H9 (cell line): ENCODE measurements around the gene ZCWPW1. TPM values are rescaled to one million over a fixed set of nuclear protein-coding genes. Genes with fewer than 3 reads are reported as not detected.

Experiments used
- DNase-seq: peaks from one replicate; pipeline ENCODE4 v3.0.0-alpha.2; 2017
- H2AFZ ChIP-seq: one replicate; pipeline ENCODE4 v1.6.1; 2013; ENCODE audit warnings: mild to moderate bottlenecking, low read length, control low read depth, moderate library complexity
- H2AK5ac ChIP-seq: 2 replicates; pipeline ENCODE4 v1.6.1; 2013; ENCODE audit warnings: low read length, control low read depth, mixed read lengths; ENCODE audit not compliant: insufficient read length
- H2BK120ac ChIP-seq: one replicate; pipeline ENCODE4 v1.6.1; 2013; ENCODE audit warnings: low read depth, mild to moderate bottlenecking, low read length, control low read depth, inconsistent platforms; ENCODE audit not compliant: poor library complexity, severe bottlenecking
- H2BK12ac ChIP-seq: 2 replicates; pipeline ENCODE4 v1.6.1; 2013; ENCODE audit warnings: low read length, control low read depth, mixed read lengths, low read depth; ENCODE audit not compliant: insufficient read length
- H2BK15ac ChIP-seq: 2 replicates; pipeline ENCODE4 v1.6.1; 2013; ENCODE audit warnings: low read depth, low read length, control low read depth
- H2BK20ac ChIP-seq: one replicate; pipeline ENCODE4 v1.6.1; 2013; ENCODE audit warnings: low read depth, mild to moderate bottlenecking, low read length, control low read depth, inconsistent platforms; ENCODE audit not compliant: poor library complexity, severe bottlenecking
- H2BK5ac ChIP-seq: 2 replicates; pipeline ENCODE4 v1.6.1; 2013; ENCODE audit warnings: low read length, control low read depth, mixed read lengths; ENCODE audit not compliant: insufficient read length
- H3K14ac ChIP-seq: 2 replicates; pipeline ENCODE4 v1.6.1; 2013; ENCODE audit warnings: low read length, control low read depth; ENCODE audit not compliant: insufficient read depth
- H3K18ac ChIP-seq: 2 replicates; pipeline ENCODE4 v1.6.1; 2013; ENCODE audit warnings: low read depth, mild to moderate bottlenecking, mixed read lengths, low read length, control low read depth; ENCODE audit not compliant: insufficient read length
- H3K23ac ChIP-seq: 2 replicates; pipeline ENCODE4 v1.6.1; 2013; ENCODE audit warnings: low read length, control low read depth, mixed read lengths, low read depth; ENCODE audit not compliant: insufficient read length
- H3K23me2 ChIP-seq: 2 replicates; pipeline ENCODE4 v1.6.1; 2013; ENCODE audit warnings: low read depth, mild to moderate bottlenecking, mixed read lengths, low read length, control low read depth; ENCODE audit not compliant: insufficient read length, poor library complexity, severe bottlenecking
- H3K27ac ChIP-seq: 2 replicates; pipeline ENCODE4 v1.5.1; 2013; ENCODE audit warnings: low read length, control low read depth, mixed read lengths, low read depth; ENCODE audit not compliant: insufficient read length
- H3K27me3 ChIP-seq: 2 replicates; pipeline ENCODE4 v1.6.1; 2013; ENCODE audit warnings: low read length, control low read depth, inconsistent platforms; ENCODE audit not compliant: insufficient read depth
- H3K4ac ChIP-seq: 2 replicates; pipeline ENCODE4 v1.6.1; 2013; ENCODE audit warnings: low read depth, mild to moderate bottlenecking, control low read depth, inconsistent platforms, low read length, moderate library complexity
- H3K4me1 ChIP-seq: 2 replicates; pipeline ENCODE4 v1.6.1; 2013; ENCODE audit warnings: low read length, control low read depth, inconsistent platforms; ENCODE audit not compliant: insufficient read depth
- H3K4me2 ChIP-seq: 2 replicates; pipeline ENCODE4 v1.6.1; 2013; ENCODE audit warnings: low read length, control low read depth, mixed read lengths; ENCODE audit not compliant: insufficient read length, insufficient read depth
- H3K56ac ChIP-seq: 2 replicates; pipeline ENCODE4 v1.6.1; 2013; ENCODE audit warnings: low read depth, mild to moderate bottlenecking, mixed read lengths, low read length, control low read depth; ENCODE audit not compliant: insufficient read length
- H3K79me1 ChIP-seq: 2 replicates; pipeline ENCODE4 v1.6.1; 2013; ENCODE audit warnings: low read depth, mild to moderate bottlenecking, moderate library complexity, low read length, control low read depth, inconsistent platforms; ENCODE audit not compliant: insufficient read depth, poor library complexity, severe bottlenecking
- H3K79me2 ChIP-seq: 2 replicates; pipeline ENCODE4 v1.6.1; 2013; ENCODE audit warnings: low read length, control low read depth, inconsistent platforms; ENCODE audit not compliant: insufficient read depth
- H3K9ac ChIP-seq: 2 replicates; pipeline ENCODE4 v1.6.1; 2013; ENCODE audit warnings: low read length, control low read depth, mixed read lengths; ENCODE audit not compliant: insufficient read length; ENCODE audit errors: extremely low read depth
- H3K9me3 ChIP-seq: one replicate; pipeline ENCODE4 v1.6.1; 2013; ENCODE audit warnings: low read depth, low read length, inconsistent platforms; ENCODE audit not compliant: control insufficient read depth
- H3T11ph ChIP-seq: one replicate; pipeline ENCODE4 v1.6.1; 2013; ENCODE audit warnings: mild to moderate bottlenecking, low read length, control low read depth, inconsistent platforms
- H4K20me1 ChIP-seq: one replicate; pipeline ENCODE4 v1.6.1; 2013; ENCODE audit not compliant: control insufficient read depth, insufficient read length, insufficient read depth
- H4K5ac ChIP-seq: 2 replicates; pipeline ENCODE4 v1.6.1; 2013; ENCODE audit warnings: low read depth, mild to moderate bottlenecking, mixed read lengths, low read length, control low read depth; ENCODE audit not compliant: insufficient read length
- H4K8ac ChIP-seq: replicated peaks from 2 replicates; pipeline ENCODE4 v1.6.1; 2013; ENCODE audit warnings: low read length, control low read depth, mixed read lengths, low read depth; ENCODE audit not compliant: insufficient read length
- H4K91ac ChIP-seq: 2 replicates; pipeline ENCODE4 v1.6.1; 2013; ENCODE audit warnings: low read depth, mild to moderate bottlenecking, moderate library complexity, mixed read lengths, low read length, control low read depth; ENCODE audit not compliant: insufficient read length
- H3K27ac Mint-ChIP-seq, 3 experiments: 2 replicates in 2 of 3; 3 replicates in 1 of 3; pipeline ENCODE4 v1.8.0; 2020 to 2021; ENCODE audit warnings: mixed read lengths in 3 of 3, mild to moderate bottlenecking in 1 of 3, moderate library complexity in 1 of 3
- H3K27me3 Mint-ChIP-seq: 2 replicates; pipeline ENCODE4 v1.8.0; 2021; ENCODE audit warnings: low read depth, mild to moderate bottlenecking, moderate library complexity, mixed read lengths
- H3K36me3 Mint-ChIP-seq, 3 experiments: 2 replicates in 2 of 3; 3 replicates in 1 of 3; pipeline ENCODE4 v1.8.0; 2020 to 2021; ENCODE audit warnings: low read depth in 3 of 3, mixed read lengths in 3 of 3; ENCODE audit not compliant: insufficient read depth in 1 of 3
- H3K4me1 Mint-ChIP-seq, 2 experiments: 2 replicates each; pipeline ENCODE4 v1.8.0; 2020; ENCODE audit warnings: mixed read lengths in 2 of 2
- H3K4me3 Mint-ChIP-seq, 2 experiments: 2 replicates in 1 of 2; 3 replicates in 1 of 2; pipeline ENCODE4 v1.8.0; 2020 to 2021; ENCODE audit warnings: mild to moderate bottlenecking in 2 of 2, mixed read lengths in 2 of 2, moderate library complexity in 1 of 2
- H3K9me3 Mint-ChIP-seq, 2 experiments: 2 replicates in 1 of 2; 3 replicates in 1 of 2; pipeline ENCODE4 v1.8.0; 2020; ENCODE audit warnings: mild to moderate bottlenecking in 2 of 2, mixed read lengths in 2 of 2, moderate library complexity in 1 of 2
- WGBS: extraction: QIAGEN DNeasy Blood & Tissue Kit; methylation state at CpG from one replicate; pipeline ENCODE4 v1.1.7; 2013; ENCODE audit warnings: missing lambda C conversion rate, low lambda C conversion rate, mixed read lengths; ENCODE audit not compliant: insufficient read length; ENCODE audit errors: extremely low coverage; 5-methylcytosine and 5-hydroxymethylcytosine counted together
- total RNA-seq: library from RNA; stranded (reverse); gene quantifications from 2 replicates; pipeline ENCODE4 v1.2.1, GENCODE V29; 2021
- TF ChIP-seq, protein P1 (sequence below): fragments of 200-600 bp; sonication (generic); conservative IDR thresholded peaks from 3 replicates; pipeline ENCODE4 v1.8.0; 2021; ENCODE audit warnings: antibody characterized with exemption, mild to moderate bottlenecking

The ZCWPW1 gene
- total RNA-seq, 1 experiment from 2014 or later: 1.1 TPM

DNA sequence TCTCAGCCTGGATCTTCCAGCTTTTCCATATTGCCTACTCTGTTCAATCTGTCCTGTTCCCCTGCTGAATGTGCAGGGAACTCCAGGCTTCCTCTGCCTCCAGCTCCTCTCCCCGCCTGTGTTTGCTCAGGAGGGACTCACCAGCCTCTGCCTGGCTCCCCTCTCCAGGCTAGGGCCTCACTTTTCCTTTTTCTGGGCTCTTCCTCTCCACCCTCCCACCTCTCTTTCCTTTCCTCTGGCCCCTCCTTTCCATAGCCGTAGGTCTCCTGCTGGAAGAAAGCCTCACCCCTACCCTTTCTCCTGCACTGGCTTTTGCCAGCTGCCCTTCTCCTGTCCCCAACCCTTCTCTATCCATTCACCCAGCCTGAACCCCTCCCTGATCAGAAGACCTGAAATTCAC, 30.3 kb downstream of the ZCWPW1 start:
- H2BK12ac ChIP-seq: no peak overlapping the region
- H3K79me1 ChIP-seq: no peaks in the 10 kb centered on the region
- no peak overlapping the region for H3K27ac ChIP-seq
- no peak overlapping the region for H3K9ac ChIP-seq
- peaks cover 42% of the 10 kb centered on the region for H3K27me3 Mint-ChIP-seq
- no peak overlapping the region for H4K8ac ChIP-seq
- H2BK20ac ChIP-seq: no peak overlapping the region
- peaks cover 16 to 34% of the 10 kb centered on the region in 2 experiments for H3K4me1 Mint-ChIP-seq
- WGBS: no CpG with 5 or more reads among the region's 2 CpGs
- peak overlapping the region; percentile 43; the same call in 1 of the 2 replicates for H3K14ac ChIP-seq
- H3K23me2 ChIP-seq: peaks cover 2% of the 10 kb centered on the region
- no peak overlapping the region for H3K4me2 ChIP-seq
- H4K5ac ChIP-seq: no peak overlapping the region
- no peak overlapping the region for H2BK5ac ChIP-seq
- TF ChIP-seq, protein P1, sequence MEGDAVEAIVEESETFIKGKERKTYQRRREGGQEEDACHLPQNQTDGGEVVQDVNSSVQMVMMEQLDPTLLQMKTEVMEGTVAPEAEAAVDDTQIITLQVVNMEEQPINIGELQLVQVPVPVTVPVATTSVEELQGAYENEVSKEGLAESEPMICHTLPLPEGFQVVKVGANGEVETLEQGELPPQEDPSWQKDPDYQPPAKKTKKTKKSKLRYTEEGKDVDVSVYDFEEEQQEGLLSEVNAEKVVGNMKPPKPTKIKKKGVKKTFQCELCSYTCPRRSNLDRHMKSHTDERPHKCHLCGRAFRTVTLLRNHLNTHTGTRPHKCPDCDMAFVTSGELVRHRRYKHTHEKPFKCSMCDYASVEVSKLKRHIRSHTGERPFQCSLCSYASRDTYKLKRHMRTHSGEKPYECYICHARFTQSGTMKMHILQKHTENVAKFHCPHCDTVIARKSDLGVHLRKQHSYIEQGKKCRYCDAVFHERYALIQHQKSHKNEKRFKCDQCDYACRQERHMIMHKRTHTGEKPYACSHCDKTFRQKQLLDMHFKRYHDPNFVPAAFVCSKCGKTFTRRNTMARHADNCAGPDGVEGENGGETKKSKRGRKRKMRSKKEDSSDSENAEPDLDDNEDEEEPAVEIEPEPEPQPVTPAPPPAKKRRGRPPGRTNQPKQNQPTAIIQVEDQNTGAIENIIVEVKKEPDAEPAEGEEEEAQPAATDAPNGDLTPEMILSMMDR: no peak
- H3K27ac Mint-ChIP-seq: peak overlapping the region in 2 of 3 experiments; percentile 62 to 78; a peak in 4 of 7 replicates
- no peaks in the 10 kb centered on the region for H3K4me1 ChIP-seq
- H4K91ac ChIP-seq: no peak overlapping the region
- H3K4ac ChIP-seq: no peak overlapping the region
- H3K9me3 Mint-ChIP-seq: no peaks in the 10 kb centered on the region
- no peak overlapping the region for H2AFZ ChIP-seq
- H2BK120ac ChIP-seq: no peak overlapping the region
- peak overlapping the region in 1 of 2 experiments; percentile 18; a peak in 1 of 5 replicates for H3K4me3 Mint-ChIP-seq
- no peak overlapping the region for H2AK5ac ChIP-seq
- H3K56ac ChIP-seq: no peak overlapping the region
- no peak for DNase-seq
- H3K23ac ChIP-seq: no peak overlapping the region
- no peaks in the 10 kb centered on the region for H3K79me2 ChIP-seq
- H3T11ph ChIP-seq: no peak overlapping the region
- no peaks in the 10 kb centered on the region for H3K9me3 ChIP-seq
- H2BK15ac ChIP-seq: no peak overlapping the region
- H3K36me3 Mint-ChIP-seq: no peaks in the 10 kb centered on the region
- H4K20me1 ChIP-seq: no peaks in the 10 kb centered on the region
- no peaks in the 10 kb centered on the region for H3K27me3 ChIP-seq
- no peak overlapping the region for H3K18ac ChIP-seq
